ENCODE results near the gene SGCD.

Gene SGCD

DNA sequence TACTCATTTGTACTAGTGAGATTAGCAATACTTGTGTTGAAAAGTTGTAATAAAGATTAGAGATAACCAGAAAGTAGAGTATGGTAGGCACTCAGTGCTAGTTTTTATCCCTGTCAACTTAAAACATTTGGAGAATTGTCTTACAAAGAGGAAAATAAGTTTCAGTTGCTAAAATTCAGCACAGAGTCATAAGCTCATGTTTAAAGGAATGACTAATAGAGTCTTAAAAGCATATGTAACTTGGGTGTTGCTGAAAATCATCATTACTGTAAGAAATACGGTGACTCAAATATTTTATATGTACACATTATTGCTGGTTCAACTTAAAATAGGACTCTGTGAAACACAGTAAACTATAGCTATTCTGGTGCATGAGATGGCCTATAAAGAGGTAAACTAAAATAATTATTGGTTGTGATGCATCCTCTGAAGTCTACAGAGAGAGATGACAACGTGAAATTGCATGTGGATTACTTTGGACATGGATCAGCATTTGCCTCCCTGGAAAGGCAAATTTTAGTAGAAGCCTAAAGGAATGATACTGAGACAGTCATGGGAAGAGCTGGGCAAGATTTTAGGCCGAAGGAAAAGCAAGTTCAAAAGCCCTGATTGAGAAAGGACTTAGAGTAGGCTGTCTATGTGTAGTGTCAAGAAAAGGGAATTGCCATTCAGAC, 34.6 kb downstream of the SGCD start:
- peak; percentile 33 for DNase-seq (ENCODE audit: low read depth)

DNA sequence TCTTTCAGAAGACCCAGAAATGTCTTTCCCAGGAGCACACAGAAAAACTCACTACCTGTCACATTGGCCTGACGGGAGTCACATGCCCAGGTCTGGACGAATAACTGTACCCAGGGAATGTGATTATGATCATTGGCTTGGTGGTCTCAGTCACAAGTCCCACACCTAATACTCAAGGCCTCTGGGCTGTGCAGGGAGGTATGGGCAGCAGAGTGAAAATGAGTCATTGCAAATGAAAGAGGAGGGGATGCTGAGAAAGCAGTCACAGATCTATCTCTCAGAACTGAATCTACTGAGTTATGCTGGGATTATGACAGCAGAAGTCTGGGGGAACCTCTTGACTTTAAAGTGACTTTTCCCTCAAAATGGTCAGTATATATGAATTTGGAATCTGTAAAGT, 36.9 kb downstream of the SGCD start:
- DNase-seq (ENCODE audit: low read depth), result no peak

DNA sequence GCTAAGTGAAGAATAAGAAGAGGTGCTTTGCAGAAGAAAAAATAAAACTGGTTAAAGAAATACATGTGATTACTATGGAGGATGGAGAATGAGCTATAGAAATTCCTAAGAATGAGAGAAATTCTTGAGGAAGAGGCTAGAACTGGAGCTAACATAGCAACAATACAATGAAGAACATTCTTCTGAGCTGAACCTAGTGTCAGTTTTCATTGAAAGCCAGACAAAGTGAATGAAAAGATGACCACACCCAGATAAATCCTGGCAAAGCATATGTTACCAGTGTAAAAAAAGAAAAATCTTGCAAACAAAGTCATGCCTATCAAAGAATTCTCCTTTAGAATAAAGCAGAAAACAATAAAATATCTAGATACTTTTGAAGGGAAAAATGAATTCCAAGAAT, 39.6 kb downstream of the SGCD start:
- DNase-seq (ENCODE audit: low read depth), result no peak

DNA sequence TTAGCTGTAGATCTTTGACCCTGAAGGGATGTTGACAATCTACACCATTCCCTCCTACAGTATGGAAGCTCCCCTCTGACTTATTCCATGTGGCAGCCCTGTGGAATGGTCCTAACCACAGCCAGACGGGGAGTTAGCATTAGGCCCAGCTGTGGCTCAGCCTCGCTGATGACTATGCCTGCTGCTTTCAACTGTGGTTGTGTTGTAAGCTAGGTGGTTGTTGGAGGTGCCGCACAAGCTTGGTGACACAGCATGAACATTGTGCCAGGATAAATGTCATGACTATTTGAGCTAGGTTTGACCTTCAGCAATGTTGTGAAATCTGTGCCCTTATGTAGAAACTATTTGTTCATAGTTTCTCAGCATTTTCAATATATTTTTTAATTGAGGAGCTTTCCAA, 40.6 kb downstream of the SGCD start:
- DNase-seq (ENCODE audit: low read depth), result peak; percentile 90

DNA sequence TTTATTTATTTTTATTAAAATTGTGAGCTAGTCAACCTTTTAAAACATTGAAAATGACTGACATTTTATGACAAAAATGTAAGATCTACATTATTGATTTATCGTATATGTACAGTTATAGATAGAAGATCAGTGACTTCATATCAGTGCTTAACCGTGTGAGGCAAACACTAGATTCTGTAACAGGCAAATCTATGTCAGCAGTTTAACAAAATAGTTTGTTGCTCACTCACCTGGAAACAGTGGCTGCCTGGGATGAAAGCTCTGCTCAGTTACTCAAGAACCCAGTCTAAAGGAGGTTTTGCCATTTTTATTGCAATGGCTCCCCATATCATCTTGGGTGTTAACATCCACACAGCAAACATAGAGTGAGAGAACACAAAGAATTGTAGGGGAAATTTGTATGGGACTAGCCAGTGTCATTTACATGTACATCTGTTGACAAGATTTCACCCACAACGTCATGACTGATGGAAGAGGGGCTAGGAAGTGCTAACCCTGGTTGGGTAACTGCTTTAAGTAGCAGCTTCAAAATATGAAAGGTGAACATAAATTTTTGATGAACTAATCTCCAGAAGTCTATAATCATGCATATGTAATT, 49.0 kb downstream of the SGCD start:
- no peak for DNase-seq (ENCODE audit: low read depth)

DNA sequence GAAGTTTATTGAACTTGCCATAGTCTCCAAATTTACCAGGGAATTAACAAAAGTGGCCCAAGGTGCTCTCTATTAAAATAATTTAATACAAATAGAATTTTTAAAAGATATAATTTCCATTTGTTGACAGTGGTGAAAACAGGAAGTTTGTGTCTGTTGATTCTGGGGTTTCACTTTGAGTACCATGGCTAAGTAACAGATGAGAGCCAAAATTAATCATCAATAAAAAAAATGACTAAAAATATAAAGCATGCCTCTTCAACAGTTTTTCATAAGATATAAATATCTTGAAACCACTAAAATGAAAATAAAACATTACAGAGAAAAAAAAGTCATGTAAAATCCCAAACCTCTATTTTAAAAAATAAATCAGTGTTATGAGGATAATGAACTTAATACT, 49.8 kb downstream of the SGCD start:
- DNase-seq (ENCODE audit: low read depth), result no peak

DNA sequence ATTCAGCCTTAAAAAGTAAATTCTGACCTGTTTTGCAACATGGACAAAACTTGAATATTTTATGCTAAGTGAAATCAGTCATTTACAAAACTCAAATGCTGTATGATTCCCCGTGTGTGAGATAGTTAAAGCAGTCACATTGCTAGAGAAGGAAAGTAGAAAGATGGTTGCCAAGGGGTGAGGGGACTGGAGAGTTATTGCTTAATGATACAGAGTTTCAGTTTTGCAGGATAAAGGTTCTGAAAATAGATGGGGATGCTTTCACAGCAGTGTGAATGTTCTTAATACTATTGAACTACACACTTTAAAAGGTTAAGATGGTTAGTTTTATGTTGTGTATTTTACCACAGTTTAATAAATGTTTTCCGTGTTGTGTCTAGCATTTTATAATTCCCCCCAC, 51.2 kb downstream of the SGCD start:
- DNase-seq (ENCODE audit: low read depth), result no peak

DNA sequence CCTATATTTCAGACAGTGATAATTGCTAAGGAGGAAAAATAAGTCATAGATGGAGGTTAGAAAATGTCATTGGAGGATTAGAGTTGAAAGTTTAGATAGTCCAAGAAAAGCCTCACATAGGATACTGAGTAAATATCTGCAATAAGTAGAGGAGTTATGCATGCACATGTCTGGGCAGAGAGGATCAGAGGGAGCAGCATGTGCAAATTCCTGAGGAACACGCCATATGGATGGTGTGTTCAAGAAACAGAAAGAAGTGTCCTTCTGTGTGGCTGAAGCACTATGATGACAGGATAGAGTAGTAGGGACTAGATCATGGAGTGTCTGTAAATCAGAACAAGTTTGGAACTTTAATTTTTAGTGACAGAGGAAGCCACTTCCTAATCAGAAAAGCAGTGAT, 52.2 kb downstream of the SGCD start:
- no peak for DNase-seq (ENCODE audit: low read depth)

DNA sequence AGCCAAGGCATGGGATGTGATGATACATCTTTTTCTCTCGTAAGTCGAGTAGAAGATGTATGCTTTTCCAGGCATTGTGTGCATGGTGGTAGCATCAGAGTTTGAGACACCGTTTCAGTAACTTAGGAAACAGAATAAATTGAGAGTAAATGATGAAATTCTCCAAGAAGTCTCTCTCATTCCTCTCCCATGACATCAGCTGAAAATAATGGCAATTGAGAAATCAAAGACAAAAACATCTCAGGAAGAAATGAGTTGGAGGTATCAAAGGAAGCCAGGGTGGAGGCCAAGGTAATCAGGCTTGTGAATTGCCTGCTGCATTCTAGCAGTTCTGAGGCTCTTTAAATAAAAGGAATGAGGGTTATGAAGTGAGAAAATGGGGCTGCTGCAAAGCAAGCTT, 53.9 kb downstream of the SGCD start:
- no peak for DNase-seq (ENCODE audit: low read depth)

DNA sequence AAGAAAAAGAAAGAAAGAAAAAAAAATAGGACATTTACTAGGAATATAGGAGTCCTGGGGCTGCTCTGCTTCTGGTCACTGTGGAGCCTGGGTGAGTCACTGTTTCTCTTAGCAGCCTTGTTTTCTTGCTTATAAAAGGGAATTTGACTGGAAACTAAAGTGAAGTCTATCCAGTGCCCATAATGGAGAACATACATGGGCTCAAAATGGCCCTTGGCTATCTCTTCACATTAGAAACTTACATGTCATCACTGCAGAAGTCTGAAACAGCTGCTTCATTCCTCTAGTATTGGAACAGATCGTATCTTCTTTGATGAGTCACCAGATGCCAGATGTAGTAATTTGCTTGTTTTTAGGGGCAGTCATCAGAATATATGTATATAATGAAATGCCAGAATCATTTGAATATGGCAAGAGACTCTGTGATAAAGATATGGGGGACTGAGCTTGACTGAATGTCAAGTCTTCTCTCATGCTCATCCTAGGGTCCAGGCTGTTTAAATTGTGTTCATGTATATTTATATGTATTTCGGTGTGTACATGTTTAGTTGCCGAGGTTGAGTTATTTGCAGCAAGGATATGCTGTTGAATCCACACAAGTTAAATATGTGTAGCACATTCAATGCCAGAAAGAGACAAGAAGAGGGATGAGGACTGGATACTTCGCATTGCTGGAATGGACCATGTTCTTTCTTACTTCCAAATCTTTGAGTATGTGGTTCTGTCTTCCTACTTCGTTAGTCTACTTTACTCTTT, 56.7 kb downstream of the SGCD start:
- no peak for DNase-seq (ENCODE audit: low read depth)

DNA sequence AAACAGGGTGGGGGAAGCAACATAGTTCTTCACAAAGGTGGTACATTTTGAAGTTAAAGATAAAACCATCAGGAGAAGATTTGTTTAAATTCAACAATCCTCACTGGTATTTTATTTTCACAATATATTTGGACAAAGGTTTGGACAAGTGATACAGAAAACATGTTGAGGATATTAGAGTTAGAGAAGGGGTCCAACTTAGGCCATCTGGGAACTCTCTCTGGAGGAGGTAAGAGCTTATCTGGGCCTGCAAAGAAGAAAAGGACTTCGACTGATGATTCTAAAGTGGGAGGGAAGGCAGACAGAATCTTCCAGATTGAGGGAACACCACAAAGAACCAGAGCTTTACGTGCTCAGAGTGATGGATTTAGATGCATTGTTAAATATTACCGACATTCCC, 58.5 kb downstream of the SGCD start:
- DNase-seq (ENCODE audit: low read depth), result no peak

DNA sequence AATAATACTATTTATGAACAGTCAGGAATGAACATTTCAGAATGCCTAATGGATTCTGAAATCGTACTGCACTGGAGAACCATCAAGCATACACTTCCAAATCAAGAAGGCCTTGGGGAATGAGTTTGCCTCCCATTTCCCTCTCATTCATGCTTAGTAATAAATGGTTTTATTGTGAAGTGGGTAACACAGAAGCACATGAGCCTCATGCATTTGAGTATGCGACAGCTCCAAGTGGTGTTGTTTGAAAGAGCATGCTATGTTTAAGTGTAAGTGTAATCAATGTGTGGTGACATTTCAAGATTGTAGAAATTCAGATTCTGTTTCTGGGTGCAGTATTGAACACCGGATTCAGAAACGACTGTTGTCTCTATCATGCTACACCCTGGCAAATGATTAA, 60.0 kb downstream of the SGCD start:
- no peak for DNase-seq (ENCODE audit: low read depth)

DNA sequence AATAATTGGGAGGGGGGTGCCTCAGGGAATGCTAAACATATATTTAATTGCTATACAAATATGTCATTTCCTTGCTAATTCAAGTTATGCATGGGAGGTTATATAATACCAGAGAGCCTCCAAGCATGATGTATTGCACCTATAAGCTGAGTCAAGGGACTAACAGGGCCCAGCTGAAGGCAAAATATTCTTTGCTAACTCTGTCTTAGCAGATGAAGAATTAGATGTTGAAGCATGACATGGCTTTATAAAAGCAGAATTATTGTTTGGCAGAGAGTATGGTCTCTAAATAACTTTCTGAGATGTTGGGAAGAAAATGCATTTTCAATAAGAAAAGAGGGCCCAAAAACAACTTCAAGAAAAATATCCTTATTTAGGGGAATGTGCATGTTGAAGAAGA, 60.4 kb downstream of the SGCD start:
- no peak for DNase-seq (ENCODE audit: low read depth)

DNA sequence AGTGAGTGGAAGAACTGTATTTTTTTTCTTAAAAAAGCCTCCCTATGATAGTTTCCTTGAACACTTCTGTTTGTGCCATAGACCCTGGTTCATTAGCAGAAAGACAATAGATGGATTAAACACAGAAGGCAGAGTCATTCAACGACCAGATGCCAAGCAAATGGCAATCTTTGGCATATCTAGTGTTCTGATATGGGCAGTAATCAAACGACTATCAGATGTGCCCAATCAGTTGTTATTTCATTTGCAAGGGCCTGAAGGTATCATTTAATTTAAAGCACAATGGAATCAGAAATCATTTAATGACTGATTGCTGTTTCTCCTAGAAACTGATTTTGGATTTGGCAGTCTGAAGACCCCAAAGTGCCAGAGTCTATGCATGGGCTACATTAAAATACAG, 61.3 kb downstream of the SGCD start:
- no peak for DNase-seq (ENCODE audit: low read depth)

DNA sequence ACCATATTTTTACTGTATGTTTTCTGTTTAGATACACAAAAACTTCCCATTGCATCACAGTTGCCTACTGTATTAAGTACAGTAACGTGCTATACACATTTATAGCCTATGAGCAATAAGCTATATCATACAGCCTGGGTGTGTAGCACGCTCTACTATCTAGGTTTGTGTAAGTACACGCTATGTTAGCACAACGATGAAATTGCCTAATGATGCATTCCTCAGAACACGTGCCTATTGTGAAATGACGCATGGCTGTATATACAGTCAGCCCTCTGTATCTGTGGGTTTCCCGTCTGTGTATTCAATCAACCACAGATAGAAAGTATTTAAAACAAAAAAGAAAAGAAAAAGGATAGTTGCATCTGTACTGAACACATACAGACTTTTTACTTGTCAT, 64.2 kb downstream of the SGCD start:
- no peak for DNase-seq (ENCODE audit: low read depth)

DNA sequence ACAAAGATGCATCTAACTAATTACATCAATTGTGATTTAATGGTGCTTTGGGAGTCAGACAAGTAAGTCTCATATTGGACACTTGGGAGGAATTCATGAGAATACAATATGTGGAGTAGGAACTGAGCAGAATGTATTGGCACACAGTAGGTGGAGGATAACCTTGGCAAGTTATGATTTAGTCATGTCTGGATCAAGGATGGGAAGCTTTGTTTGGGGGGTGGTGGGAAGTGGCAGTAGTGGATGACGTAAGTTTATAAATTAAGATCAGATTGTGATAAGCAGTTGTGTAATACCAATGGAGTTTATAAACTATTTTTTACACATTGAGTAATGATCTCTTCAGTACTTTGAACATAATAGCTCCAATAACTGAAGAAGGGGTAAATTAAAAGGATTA, 67.0 kb downstream of the SGCD start:
- no peak for DNase-seq (ENCODE audit: low read depth)

DNA sequence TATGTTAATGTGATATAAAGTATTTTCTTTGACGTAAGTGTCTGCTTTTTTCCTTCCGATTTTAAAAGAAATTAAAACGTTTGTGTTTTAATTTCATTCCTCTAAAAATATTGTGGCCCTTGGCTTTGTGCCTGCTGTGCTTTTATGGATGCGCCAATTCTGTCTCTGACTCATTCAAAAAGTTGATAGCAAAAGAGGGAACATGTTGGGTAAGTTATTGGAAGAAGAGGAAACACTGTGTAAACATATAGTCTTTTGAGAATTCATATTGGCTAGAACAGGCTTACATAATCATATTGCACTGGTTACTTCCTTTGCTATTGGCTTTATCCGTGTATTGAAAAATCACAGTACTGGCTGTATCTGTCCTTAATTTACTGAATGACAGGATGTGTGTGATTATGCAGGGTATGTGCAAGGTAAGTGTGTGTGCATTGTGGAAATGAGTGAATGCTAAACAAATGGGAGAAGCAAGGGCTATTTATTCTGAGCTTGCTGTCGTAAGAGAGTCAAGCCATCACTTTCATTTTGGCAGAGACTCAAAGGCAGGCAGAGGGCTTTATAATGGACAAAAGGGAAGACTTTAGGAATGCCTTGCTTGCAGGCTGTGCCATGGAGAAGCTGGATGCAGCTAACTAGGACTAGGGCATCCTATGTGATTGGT, 67.8 kb downstream of the SGCD start:
- no peak for DNase-seq (ENCODE audit: low read depth)

DNA sequence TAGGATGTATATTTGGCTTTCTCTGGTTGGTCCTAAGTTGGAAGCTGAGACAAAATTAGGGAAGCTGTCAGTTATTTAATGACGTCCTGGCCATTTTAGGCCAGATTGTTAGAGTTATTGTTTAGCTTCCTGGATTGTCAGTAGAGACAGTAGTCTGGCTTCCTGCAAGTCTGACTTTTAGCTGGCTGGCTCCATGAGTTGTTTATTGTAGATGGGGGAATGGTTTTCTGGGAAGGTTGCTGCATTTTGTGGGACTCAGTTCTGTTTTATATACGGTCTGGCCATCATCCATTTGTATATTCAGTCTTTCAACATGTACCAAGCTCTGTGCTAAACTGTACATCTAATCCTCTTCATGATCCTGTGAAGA, 68.3 kb downstream of the SGCD start:
- no peak for DNase-seq (ENCODE audit: low read depth)

DNA sequence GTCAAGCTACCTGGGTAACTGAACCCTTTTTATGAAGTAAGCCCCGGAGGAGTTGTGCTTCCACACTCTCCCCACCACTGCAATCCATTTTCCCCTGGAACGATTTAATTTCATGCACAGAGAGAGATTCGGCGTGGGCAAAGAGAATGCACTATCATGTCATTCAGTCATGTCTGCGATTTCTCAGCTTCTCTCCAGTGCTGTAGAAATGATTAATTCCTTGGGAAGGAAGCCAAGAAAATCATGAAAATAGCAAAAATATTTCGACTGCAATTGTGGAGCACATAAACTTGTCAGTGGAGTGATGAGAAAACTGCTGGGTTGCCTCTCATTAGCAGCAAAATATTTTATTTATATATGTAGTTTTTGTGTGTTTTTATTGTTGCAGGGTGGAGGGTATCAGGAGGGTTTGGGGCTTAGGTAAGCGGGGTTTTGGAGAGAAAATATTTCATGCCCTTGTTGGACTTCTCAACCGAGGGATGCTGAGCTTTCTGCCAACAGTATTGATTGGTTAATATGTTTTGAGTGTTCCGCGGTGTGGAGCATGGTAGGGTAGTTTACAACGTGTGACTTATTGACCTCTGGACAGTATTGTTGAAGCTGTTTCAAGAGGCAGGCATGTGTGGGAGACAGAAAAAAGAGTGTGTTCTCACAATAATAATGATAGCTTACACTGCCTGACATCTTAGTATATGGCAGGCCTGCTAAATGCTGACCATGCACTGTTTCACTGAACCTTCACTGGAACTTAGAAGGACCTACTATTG, 69.3 kb downstream of the SGCD start:
- no peak for DNase-seq (ENCODE audit: low read depth)

DNA sequence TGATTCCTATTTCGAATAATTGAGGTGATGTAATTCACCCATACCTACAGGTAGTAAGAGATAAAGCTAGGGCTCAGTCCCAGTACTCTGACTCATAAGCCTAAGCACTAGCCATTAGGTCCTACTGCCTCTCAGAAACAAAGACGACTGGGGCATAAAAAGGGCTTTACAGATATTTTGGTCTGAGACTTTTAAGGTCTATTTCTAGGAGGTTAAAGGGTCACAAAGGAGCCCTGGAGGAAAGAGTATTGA, 69.8 kb downstream of the SGCD start:
- no peak for DNase-seq (ENCODE audit: low read depth)

DNA sequence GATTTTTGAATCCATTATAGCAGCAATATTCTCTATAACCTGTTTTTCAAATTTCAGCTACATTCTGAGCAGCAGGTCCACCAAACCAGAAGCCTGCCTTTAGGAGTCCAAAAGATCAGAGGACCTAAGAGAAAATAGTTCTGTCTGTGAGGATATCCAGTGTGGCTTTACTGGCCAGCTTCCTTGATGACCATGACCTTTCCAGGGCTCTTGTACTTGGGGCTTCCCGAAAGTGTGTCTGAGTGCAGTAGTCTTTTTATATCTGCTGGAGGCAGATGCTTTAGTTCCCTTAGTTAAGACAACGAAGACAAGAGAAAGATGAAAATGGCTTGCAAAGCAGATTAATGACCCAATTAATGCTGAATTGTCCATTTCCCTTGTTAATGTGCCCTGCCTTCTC, 72.4 kb downstream of the SGCD start:
- DNase-seq (ENCODE audit: low read depth), result no peak

DNA sequence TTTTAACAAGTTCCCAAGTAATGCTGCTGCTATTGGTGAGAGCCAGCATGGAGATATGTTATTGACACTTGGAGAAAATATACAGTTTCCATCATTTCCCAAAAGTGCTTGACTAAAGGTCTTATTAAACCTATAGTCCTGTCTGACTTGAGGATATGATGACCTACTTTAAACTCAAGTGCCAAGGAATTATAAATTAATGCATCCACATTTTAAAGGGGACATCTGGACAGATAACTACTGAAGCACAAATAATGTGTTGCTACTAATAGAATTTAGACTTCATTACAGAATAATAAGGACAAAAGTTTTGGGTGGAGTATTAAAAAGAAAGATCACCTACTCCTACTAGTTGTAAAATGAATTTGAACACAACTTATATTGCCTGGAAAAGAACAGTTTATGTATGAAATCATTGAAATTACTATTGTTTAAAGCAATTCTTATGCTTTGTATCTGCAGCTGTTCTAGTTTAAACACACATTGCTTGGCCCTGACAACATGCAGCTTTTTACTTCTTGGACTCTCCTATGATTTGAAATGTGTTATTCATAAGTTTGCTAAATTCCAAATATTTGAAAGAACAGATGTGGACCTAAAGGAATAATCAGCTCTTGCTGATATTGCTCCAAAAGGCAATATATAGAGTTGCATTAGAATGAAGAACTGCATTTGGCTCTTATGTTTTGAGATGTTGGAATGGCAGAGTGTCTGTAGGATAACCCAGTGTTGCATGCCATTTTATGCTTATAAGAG, 73.4 kb downstream of the SGCD start:
- DNase-seq (ENCODE audit: low read depth), result no peak
